ENCODE measurements around the gene HOXD13. TPM values are rescaled to one million over a fixed set of nuclear protein-coding genes. Genes with fewer than 3 reads are reported as not detected.

The HOXD13 gene
- total RNA-seq, 1 donor from 2014 or later, result not detected

DNA sequence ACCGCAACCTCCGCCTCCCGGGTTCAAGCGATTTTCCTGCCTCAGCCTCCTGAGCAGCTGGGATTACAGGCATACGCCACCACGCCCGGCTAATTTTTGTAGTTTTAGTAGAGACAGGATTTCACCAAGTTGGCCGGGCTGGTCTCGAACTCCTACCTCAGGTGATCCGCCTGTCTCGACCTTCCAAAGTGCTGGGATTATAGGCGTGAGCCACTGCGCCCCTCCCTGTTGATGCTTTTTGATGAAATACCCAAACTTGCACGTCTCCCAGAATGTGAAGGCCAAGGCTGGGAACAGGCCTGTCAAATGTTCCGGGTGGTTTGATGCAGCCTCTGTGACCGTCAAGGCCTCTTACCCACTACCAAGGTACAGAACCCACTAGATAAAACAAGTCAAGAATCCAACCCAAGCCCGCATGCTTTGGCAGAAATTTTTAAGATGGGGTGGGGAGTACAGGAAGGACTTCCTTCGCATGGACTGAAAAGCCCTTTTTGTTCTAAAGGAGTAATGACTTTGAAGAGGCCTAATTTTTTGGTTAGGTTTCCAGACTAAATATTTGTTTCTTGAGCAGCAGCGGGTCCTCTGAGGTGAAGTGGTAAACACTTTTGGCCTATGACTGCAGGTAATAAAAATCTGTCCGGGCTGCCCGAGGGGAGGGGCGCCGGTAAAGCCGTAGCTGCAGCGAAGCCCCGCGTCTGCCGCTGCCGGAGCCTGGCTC is 5.0 kb upstream of the HOXD13 start:
- no peak for FAIRE-seq
- H3K27me3 ChIP-seq (ENCODE audit: control insufficient read depth, insufficient read depth, low read length), result peaks cover 84% of the 10 kb centered on the region
- TF ChIP-seq, protein P1, sequence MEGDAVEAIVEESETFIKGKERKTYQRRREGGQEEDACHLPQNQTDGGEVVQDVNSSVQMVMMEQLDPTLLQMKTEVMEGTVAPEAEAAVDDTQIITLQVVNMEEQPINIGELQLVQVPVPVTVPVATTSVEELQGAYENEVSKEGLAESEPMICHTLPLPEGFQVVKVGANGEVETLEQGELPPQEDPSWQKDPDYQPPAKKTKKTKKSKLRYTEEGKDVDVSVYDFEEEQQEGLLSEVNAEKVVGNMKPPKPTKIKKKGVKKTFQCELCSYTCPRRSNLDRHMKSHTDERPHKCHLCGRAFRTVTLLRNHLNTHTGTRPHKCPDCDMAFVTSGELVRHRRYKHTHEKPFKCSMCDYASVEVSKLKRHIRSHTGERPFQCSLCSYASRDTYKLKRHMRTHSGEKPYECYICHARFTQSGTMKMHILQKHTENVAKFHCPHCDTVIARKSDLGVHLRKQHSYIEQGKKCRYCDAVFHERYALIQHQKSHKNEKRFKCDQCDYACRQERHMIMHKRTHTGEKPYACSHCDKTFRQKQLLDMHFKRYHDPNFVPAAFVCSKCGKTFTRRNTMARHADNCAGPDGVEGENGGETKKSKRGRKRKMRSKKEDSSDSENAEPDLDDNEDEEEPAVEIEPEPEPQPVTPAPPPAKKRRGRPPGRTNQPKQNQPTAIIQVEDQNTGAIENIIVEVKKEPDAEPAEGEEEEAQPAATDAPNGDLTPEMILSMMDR (IDR thresholded peaks at IDR 0.05; ENCODE audit: insufficient read depth, low read length, severe bottlenecking), result no peak
- DNase-seq (ENCODE audit: low read depth), result no peak
- H3K36me3 ChIP-seq (ENCODE audit: control insufficient read depth, insufficient read depth, low read length), result no peaks in the 10 kb centered on the region
- H3K4me3 ChIP-seq (ENCODE audit: low read depth, low read length), result no peak overlapping the region

DNA sequence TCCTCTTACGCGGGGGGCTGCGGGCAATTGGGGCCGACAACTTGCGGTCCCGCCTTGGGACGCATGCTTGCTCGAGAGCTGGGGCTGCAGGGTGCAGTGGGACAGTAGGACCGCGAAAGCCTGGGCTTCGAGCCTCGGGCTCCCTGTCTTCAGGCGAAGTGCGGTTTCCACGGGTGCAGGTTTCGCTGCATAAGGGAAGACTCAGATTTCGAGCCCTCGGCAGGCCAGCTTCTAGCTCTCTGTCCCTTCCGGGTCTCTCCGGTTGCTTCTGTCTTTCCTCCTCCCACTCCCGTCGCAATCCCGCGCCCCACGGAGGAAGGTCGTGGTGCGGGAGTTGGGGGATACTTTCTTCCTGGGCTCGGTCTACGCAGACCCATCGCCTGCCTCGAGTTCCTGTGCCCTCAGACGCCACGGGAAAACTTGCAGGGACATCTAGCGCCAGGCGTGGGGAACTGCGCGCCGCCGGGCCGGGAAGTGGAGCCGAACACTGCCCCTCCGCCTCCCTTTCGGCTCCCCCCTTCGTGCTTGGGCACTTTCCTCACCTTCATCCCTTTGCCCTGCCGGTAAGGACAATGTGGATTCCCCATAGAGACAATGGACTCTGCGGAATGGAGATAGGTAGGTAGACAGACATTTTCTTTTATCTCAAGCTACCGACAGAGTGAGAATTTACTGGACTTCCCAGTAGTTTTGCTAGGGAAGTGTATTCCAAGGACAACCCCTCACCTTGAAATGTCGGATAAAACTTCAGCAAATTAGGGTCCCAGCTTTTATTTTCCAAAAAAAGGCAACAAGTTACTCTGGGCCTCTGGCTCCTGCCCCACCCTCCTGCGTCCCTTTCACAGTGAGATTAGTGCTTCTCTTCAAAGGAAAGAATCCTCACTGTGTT is 4.2 kb upstream of the HOXD13 start:
- no peak overlapping the region for H3K4me3 ChIP-seq (ENCODE audit: low read depth, low read length)
- peaks cover 80% of the 10 kb centered on the region for H3K27me3 ChIP-seq (ENCODE audit: control insufficient read depth, insufficient read depth, low read length)
- H3K36me3 ChIP-seq (ENCODE audit: control insufficient read depth, insufficient read depth, low read length), result no peaks in the 10 kb centered on the region
- DNase-seq (ENCODE audit: low read depth) (no peak), FAIRE-seq (no peak)
- TF ChIP-seq, protein P1 (IDR thresholded peaks at IDR 0.05; ENCODE audit: insufficient read depth, low read length, severe bottlenecking), result peak; percentile 85

DNA sequence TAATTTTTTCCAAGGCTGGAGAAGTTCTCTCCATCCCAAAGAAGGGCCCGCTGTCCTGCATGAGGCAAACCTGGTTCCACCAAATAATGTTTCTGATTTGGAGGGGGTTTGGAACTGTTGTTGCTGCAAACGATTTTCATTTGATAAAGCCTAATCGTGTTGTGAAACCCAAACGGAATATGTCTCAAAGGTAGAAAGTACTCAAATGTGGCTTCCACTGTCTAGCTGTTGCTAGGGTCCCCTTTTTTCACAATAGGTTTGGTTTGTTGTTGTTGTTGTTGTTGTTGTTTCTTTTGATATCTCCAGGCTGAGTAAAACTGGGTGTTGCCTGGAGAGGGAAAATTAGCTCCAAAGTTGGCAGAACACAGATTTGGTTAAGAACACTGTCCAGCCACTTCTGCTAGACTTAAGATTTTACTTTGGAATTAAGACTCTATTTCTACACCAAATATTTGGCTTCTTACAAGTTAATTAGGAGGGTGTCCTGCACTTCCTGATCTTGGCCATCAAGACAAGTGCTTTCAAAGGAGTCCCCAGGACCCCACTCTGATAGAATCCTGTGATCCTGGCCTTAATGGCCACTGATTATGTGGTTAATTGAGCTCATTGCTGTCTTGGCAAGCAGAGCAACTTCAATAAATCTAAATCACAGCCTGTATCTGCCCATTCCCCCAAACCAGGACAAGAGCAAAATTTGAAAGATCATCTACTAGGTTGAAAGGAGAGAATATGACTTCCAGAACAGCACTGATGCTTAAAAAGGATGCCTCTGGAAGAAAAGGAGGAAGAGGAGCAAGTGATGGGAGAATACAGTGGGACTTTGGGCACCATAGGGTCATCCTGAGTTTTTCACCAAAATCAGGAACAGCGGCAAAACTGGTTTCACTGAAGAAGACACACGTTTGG is 3.3 kb upstream of the HOXD13 start:
- TF ChIP-seq, protein P1 (IDR thresholded peaks at IDR 0.05; ENCODE audit: insufficient read depth, low read length, severe bottlenecking), result no peak
- DNase-seq (ENCODE audit: low read depth) (no peak), FAIRE-seq (peak; percentile 52)
- no peaks in the 10 kb centered on the region for H3K36me3 ChIP-seq (ENCODE audit: control insufficient read depth, insufficient read depth, low read length)
- no peak overlapping the region for H3K4me3 ChIP-seq (ENCODE audit: low read depth, low read length)
- peaks cover 80% of the 10 kb centered on the region for H3K27me3 ChIP-seq (ENCODE audit: control insufficient read depth, insufficient read depth, low read length)

DNA sequence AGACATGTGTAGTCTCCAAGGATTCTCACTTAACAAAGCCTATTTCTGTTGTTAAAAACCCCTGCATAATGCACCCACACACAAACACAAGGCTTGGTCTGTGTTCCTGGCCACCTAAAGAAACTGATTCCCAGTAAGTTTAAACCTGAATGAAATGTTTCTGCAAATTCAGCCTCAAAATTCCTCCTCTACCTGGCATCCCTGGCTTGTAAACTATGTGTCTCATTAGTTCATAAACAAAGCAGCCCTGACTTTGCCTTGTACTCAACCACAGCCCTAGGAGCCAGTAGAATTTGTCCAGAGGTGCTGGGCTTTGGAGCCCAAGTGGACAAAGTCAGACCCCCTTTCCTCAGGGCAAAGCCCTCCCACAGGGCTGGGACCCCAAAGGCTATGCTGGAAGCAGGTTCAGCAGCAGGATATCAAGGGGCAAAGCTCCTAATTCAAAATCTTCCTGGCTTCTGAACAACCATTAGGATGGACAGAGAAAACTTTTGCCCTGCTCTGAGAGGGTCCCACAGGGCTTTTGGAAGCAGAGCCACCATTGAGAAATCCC is 2.6 kb upstream of the HOXD13 start:
- FAIRE-seq, result no peak

DNA sequence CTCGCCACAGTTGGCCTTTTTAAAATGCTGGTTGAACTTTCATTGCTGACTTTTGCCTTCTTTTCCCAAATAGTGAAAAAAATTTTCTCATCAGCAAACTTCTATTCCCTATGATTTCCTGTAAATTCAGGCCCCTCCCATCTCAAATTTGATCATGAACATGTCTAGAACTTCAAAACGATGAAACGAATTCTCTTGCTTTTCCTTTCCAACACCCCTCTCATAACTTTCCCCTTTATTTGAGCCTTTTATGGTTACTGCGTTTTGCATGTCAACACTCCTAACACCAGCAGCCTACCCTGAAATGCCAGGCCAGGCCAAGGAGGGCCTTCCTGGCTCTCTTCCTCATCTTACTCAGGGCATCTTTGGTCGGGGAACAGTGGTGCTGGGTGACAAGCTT is 1.7 kb upstream of the HOXD13 start:
- H3K27me3 ChIP-seq (ENCODE audit: control insufficient read depth, insufficient read depth, low read length), result peaks cover 72% of the 10 kb centered on the region
- no peak for DNase-seq (ENCODE audit: low read depth)
- H3K36me3 ChIP-seq (ENCODE audit: control insufficient read depth, insufficient read depth, low read length), result no peaks in the 10 kb centered on the region
- no peak overlapping the region for H3K4me3 ChIP-seq (ENCODE audit: low read depth, low read length)
- no peak for FAIRE-seq
- TF ChIP-seq, protein P1 (IDR thresholded peaks at IDR 0.05; ENCODE audit: insufficient read depth, low read length, severe bottlenecking), result no peak

More for the DNA sequence above, 2.6 kb upstream of the HOXD13 start:
- peaks cover 79% of the 10 kb centered on the region for H3K27me3 ChIP-seq (ENCODE audit: control insufficient read depth, insufficient read depth, low read length)
- no peak overlapping the region for H3K4me3 ChIP-seq (ENCODE audit: low read depth, low read length)
- TF ChIP-seq, protein P1 (IDR thresholded peaks at IDR 0.05; ENCODE audit: insufficient read depth, low read length, severe bottlenecking), result no peak
- DNase-seq (ENCODE audit: low read depth), result no peak
- no peaks in the 10 kb centered on the region for H3K36me3 ChIP-seq (ENCODE audit: control insufficient read depth, insufficient read depth, low read length)

Data from bronchial epithelial cell (primary cell).